Effector CD8-positive, alpha-beta T cell (primary cell): ENCODE results near the gene LRWD1.
"Not testable (repeated sequence)": the region's sequence is repeated elsewhere in the genome, so short reads cannot be mapped to it uniquely, and the experiment has no call there.

Experiments used
- DNase-seq: peaks from one replicate; lab custom pipeline; 2025; lab: John Stamatoyannopoulos, UW

Gene LRWD1

GRCh38 chr7:102496861-102497260, 32.1 kb downstream of the LRWD1 start:
- not testable (repeated sequence) for DNase-seq

GRCh38 chr7:102497308-102497707, 32.5 kb downstream of the LRWD1 start:
- DNase-seq = not testable (repeated sequence)

DNA sequence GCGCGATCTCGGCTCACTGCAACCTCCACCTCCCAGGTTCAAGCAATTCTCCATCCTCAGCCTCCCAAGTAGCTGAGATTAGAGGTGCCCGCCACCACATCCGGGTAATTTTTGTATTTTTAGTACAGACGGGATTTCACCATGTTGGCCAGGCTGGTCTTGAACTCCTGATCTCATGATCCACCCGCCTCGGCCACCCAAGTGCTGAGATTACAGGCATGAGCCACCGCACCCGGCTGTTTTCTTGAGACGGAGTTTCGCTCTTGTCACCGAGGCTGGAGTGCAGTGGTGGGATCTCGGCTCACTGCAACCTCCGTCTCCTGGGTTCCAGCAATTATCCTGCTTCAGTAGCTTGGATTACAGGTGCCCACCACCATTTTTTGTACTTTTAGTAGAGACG, 33.5 kb downstream of the LRWD1 start:
- not testable (repeated sequence) for DNase-seq

DNA sequence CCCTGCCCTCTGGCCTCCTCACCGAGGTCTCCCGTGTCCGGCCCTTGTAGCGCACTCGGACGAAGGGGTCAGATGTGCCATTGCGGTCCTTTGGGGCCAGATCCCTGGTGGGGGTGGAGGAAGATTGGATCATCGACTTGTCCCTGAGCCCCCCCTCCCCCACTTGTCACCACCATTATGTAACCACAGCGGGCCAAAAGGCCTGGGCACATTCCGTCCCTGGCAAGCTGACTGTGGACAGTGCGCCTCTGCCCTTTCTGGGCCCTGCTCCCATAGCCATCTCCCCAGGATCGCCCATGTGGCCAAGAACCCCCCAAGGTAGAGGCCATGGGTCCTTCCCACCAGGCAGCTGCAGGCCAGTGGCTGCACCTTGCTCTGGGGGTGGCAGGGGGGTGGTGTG, 38.4 kb downstream of the LRWD1 start:
- not testable (repeated sequence) for DNase-seq

- DNase-seq = not testable (repeated sequence)
Observed at GRCh38 chr7:102505298-102506185, 40.8 kb downstream of the LRWD1 start.

DNA sequence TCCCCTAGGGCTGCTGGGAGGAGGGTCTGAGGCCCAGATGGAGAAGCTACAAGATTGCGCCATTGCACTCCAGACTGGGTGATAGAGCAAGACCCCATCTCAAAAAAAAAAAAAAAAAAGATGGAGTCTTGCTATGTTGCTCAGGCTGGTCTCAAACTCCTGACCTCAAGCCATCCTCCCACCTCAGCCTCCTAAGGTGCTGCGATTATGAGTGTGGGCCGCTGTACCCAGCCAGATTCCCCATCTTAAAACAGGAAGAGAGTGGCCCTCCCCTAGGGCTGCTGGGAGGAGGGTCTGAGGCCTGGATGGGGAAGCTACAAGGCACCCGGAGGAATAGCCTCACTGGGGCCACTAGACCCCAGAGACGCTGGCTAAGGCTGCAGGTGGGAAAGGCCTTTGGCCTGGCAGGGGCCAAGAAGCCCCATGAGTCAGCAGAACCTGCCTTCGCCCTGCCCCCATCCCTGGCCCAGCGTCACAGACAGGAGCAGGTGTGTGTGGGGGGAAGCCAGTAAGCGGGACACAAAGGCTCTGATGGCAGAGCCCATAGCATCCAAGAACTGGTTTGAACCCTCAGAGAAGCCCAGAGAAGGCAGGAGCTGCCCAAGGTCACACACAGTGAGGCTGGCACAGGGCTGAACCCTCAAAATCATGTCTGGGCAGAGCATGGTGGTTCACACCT, 42.8 kb downstream of the LRWD1 start:
- DNase-seq = not testable (repeated sequence)

DNA sequence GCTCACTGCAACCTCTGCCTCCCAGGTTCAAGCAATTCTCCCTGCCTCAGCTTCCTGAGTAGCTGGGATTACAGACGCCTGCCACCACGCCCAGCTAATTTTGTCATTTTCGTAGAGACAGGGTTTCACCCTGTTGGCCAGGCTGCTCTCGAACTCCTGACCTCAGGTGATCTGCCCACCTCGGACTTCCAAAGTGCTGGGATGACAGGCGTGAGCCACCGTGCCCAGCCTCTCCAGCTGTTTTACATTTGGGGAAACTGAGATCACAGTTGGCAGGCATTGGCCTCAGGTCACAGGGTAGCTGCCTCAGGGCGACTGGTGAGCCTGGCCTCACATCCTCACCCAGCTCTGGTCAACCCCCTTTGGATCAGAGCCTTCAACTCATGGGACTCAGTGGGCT, 45.8 kb downstream of the LRWD1 start:
- DNase-seq = not testable (repeated sequence)

- DNase-seq = not testable (repeated sequence)
Observed at GRCh38 chr7:102511860-102512522, 47.2 kb downstream of the LRWD1 start.

DNA sequence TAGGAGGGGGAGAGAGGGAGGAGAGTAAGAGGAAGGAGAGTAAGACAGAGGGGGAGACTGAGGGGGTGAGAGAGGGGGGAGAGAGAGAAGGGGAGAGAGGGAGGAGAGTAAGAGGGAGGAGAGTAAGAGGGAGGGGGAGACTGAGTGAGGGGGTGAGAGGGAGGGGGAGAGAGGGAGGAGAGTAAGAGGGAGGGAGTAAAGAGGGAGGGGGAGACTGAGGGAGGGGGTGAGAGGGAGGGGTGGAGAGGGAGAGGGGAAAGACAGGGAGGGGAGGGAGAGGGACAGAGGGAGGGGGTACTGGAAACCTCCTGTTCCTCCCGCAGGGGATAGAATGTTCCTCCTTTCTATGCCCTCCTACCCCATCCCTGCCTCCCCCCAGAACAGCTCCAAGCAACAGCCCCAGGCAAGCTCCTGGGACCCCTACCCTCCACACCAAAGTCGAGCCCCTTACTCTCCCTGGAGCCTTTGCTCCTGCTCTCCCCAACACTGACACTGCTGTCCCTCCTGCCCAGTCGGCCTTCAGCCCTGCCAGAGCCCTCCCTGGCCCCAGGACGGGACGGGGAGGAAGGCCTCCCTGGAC, 47.9 kb downstream of the LRWD1 start:
- DNase-seq = not testable (repeated sequence)

DNA sequence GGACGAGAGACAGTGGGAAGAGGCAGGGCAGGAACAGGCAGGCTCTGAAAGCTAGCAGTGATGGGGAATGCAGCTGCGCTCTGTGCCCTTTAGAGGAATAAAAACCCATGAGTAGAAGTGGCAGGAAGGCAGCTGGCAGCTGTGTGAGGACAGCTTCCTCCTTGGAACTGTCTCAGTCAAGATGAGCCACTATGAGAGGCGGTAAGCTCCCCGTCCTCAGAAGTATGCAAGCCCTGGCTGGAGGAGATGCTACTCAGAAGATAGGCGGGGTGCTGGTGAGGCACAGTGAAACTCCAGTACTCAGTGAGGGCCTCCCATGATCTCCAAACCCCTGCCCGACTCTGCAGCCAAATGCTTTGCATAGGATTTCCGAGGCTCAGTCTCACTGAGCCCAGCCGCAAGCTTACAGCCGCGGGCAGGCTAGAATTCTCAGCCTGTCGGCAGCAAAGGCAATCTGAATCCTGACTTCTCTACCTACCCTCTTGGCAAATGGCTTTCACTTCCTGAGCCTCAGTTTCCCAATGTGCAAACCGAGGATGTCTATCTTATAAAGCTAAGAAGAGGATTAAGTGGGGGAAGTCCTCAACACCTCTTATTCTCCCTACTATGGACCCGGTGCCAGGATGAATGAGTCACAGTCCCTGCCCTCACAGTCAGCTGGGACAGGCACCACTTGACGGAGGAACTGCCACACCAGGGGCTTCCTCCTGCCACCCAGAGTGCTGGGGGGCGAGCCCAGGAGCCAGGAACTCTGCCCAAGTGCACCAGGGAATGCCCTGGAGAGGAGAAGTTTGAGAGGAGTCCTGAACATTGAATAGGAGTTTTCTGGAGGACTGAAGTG, 50.3 kb downstream of the LRWD1 start:
- not testable (repeated sequence) for DNase-seq

DNA sequence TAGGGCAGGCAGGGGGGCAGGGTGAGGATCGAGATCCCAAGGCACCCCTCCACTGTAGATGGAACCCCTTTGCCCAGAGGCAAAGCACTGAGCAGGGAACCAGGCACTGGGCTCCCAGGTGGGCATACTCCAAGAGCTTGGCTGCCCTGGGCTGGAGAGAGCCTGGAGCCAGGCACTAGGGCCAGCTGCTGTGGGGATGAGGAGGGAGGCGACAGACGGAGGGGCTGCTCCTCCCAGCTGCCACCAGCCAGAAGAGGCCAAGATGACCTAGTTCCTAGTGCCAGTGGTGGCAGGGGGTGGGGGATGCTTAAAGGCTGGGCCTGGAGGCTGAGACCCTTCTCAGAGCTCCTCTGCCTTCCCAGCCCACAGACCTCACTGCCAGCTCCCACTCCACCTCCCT, 51.1 kb downstream of the LRWD1 start:
- not testable (repeated sequence) for DNase-seq

DNA sequence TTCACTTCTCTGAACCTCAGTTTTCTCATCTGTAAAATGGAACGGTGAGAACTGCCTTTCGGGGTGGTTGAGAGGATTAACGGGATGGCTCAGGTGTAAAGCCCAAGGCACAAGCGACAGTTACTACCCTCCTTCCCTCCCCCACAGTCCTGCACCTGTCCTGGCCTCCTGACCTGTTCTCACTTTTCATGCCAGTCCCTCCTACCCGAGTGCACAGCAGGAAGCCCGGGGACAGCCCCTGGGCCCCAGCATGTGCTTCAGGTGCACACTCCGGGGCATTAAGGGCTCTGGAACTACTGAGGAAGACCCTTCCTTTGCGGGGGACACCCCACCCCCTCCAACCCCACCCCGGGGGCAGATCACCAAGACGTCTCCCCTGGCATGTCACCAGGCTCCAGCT, 52.2 kb downstream of the LRWD1 start:
- not testable (repeated sequence) for DNase-seq

DNA sequence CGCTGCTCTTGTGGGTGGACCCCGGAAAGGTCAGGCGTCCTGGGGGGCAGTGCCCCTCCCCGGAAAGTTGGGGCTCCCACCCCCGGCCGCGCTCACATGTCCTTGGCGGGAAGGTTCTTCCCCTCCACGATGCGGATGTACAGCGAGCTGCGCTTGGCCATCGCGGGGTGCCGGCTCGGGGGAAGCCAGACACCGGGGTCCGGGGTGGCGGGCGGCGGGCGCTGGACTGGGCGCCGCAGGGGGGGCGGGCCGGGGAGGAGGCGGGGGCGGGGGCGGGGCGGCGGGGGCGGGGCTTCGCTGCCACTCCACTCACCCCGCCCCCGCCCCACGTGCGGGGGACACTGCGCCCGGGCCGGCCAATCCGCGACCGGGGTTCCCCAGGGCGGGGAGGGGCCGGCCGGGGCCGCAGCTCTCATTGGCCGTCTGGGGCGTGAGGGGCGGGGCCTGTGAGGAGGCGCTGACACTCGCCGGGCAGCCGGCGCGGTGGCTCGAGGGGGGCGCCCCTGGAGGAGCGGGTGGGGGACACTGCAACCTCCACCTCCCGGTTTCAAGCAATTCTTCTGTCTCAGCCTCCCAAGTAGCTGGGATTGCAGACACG, 52.9 kb downstream of the LRWD1 start, which contains the start of gene RASA4B:
Gene RASA4B (minus strand): TSS at position 228 of the 598 bp plus-strand sequence. CDS start 67 bp downstream, at position 161.
- DNase-seq = not testable (repeated sequence)

DNA sequence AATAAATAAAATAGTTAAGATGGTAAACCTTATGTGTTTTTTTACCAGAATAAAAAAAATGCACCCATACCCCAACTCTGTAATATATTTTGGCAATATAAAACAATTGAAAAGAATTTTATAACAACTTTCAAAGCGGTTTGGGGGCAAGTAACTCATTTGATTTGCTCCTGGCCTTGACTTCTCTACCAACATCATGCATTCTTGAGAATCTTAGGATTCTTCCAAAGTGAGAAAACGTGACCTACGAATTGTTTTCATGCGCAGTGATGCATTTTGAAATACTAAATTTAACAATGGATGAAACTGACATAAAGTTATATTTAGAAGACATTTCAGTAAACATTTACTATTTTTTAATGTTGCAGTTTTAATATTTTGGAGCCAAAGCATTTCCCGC, 56.0 kb downstream of the LRWD1 start:
- DNase-seq = not testable (repeated sequence)
